Embryonic facial prominence (tissue), 1 donor: ENCODE results near the gene MYORG.
A peak's percentile ranks its signal among the peaks of the same experiment; 100 is the strongest.
"Not testable (repeated sequence)": the region's sequence is repeated elsewhere in the genome, so short reads cannot be mapped to it uniquely, and the experiment has no call there.

Source experiments
- DNase-seq: peaks from one replicate; pipeline ENCODE4 v3.0.0-alpha.2; 2016; ENCODE audit errors: extremely low spot score

Gene MYORG

DNA sequence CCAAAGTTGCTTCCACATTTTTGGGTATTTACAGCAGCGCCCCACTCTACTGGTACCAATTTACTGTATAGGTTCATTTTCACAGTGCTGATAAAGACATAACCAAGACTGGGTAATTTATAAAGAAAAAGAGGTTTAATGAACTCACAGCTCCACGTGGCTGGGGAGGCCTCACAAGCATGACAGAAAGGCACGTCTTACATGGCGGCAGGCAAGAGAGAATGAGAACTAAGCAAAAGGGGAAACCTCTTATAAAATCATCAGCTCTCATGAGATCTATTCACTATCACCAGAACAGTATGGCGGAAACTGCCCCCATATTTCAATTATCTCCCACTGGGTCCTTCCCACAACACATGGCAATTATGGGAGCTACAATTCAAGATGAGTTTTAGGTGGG, 7.9 kb downstream of the MYORG start:
- not testable (repeated sequence) for DNase-seq

DNA sequence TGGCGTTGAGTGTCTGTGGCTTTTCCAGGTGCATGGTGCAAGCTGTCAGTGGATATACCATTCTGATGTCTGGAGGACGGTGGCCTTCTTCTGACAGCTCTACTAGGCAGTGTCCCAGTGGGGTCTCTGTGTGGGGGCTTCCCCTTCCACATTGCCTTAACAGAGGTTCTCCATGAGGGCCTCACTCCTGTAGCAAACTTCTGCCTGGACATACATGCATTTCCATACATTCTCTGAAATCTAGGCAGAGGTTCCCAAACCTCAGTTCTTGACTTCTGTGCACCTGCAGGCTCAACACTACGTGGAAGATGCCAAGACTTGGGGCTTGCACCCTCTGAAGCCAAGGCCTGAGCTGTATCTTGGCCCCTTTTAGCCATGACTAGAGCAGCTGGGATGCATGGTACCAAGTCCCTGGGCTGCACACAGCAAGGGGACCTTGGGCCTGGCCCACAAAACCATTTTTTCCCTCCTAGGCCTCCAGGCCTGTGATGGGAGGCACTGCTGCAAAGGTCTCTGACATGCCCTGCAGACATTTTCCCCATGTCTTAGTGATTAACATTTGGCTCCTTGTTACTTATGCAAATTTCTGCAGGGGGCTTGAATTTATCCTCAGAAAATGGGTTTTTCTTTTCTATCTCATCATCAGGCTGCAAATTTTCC, 8.8 kb downstream of the MYORG start:
- not testable (repeated sequence) for DNase-seq

DNA sequence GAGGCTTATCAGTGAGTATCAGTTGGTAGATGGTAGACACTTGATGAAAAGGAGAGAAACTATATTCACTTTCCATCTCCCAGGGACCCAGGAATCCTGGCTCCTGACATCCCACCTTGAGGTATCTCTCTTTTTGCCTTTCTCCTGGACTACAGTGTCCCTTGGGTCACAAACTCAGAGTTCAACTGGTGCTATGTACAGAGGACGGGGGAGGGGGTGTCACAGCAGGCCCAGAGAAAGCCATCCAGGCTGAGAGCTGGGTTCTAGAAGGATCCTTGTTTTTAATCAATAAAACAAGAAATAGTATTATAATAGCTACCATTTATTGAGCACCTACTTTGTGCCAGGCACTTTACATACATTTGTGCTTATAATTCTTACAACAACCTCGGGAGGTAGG, 10.3 kb downstream of the MYORG start:
- no peak for DNase-seq

DNA sequence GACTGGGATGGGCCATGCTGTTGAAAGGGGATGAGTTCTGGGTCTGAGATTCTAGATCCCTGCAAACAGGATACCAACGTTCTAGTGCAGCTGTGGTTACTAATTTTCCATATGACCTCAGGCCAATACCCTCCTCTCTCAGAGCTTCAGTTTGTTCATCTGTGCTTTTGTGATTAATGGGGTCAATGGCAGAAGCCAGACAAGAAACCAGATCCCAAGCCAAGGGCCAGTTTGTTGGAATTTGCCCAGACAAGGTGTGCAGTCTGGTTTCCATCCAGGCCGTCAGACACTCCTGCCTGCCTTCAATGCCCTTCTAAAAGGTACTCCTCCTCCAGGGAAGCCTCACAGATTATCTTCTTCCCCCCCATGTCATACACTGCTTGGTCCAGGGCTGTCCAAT, 11.4 kb downstream of the MYORG start:
- DNase-seq = no peak

DNA sequence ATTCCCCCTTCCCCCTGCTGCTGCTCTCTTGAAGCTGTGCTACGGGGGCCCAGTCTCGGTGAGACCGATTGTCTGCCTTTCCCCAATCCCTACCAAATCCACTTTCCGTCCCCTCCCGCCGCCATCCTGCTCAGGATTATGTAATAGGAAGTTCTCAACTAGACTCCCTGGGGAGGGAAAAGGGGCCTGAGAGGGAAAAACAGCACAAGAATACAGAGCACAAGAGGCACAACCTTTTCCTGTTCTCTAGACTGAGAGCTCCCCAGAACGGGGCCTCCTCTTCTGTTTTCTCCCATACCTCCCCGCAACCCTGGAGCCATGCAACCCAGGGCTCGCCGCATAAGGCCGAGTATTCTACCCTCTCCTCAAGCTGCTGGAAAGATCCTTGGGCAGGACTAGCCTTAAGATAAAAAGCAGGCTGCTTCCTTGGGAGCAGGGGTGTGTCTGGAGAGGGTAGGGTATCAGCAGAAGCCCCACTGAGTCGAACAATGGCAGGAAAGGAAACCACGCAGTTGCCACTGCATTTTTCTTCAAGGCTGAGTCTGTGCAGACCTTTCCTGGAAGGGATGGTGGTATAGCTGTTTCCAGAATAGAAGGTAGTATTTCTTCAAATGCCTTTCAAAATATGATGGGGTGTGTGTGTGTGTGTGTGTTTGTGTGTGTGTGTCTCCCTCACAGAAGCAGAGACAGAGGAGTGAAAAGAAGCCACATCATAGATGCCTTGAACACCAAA, 12.9 kb downstream of the MYORG start:
- DNase-seq = peak; percentile 44

DNA sequence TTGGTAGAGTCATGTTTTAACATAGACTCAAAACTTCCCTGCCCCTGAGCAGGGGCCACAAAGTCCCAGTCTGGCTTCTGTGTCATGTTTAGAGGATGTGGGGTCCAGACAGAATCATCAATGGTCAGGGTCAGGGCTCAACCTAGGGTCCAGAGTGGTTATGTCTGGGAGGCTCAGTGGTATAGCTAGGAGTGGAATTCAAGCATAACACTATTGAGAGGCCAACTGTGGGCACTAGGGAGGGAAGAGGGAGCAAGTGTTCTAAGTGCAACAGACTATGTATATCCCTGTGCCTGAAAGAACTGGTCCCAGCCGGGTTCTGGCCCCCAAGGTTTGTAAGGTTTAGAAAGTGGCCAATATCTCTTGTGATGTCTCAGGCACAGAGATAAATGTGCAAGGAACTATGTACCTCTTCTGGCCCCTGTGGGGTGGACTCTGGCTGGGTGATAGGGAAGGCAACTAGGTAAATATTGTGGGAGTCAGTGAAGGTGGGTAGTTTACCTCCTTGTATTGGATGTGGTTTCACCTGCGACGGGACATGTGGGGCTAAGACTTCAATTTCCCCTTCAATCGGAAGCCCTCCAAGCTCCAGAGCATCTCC, 14.0 kb downstream of the MYORG start:
- DNase-seq = no peak

DNA sequence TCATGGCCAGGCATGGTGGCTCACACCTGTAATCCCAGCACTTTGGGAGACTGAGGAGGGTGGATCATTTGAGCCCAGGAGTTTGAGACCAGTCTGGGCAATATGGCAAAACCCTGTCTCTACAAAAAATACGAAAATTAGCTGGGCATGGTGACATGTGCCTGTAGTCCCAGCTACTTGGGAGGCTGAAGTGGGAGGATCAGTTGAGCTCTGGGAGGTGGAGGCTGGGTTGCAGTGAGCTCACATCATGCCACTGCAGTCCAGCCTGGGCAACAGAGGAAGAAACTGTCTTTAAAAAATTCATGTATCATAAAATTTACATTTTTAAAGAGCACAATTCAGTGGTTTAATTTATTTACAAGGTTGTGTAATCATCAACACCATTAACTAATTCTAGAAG, 23.7 kb downstream of the MYORG start:
- not testable (repeated sequence) for DNase-seq

DNA sequence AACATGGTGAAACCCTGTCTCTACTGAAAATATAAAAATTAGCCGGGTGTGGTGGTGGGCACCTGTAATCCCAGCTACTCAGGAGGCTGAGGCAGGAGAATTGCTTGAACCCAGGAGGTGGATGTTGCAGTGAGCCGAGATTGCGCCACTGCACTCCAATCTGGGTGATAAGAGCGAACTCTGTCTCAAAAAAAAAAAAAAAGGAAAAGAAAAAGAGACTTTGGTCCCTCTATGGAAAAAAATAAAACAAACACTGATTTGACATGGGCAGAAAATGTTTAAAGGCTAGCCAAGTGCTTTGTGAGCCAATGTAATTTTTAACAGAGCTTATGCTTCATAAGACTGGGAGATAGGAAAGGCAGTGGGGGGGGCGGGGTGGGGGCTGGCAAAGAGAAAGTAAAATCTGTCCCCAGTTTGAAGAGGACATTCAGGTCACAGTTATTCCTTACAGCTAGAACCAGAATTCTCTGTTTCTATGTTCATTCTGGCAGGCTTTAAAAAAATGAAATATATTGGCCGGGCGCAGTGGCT, 24.5 kb downstream of the MYORG start:
- not testable (repeated sequence) for DNase-seq

DNA sequence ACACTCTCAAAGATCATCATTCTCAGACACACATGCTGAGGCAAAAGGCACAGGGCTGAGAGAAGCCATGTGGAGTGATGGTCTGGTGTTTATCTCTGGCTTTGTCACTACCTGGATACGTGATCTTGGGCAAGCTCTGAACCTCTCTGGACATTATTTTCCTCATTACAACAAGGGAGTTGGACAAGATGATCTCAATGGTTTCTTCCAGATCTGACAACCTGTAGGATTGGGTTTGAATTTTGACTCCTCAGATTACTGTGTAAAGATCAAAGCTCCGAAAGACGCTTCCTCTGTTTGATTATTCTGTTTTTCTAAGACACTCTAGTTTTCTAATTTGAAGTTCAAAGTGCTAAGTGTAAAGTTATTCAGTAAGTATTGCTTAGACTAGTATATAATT, 27.4 kb downstream of the MYORG start:
- DNase-seq = no peak

DNA sequence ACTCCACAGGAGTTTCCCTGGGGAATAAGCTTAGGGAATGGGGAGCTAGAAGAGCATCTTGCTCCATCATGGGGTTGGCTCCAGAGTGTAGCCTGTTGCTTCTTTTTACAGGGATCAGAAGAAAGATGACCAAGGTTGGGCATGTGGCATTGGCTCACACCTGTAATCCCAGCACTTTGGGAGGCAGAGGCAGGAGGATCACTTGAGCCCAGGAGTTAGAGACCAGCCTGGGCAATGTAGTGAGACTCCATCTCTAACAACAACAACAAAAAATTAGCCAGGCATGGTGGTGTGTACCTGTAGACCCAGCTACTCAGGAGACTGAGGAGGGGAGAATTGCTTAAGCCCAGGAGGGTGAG, 28.9 kb downstream of the MYORG start:
- no peak for DNase-seq

DNA sequence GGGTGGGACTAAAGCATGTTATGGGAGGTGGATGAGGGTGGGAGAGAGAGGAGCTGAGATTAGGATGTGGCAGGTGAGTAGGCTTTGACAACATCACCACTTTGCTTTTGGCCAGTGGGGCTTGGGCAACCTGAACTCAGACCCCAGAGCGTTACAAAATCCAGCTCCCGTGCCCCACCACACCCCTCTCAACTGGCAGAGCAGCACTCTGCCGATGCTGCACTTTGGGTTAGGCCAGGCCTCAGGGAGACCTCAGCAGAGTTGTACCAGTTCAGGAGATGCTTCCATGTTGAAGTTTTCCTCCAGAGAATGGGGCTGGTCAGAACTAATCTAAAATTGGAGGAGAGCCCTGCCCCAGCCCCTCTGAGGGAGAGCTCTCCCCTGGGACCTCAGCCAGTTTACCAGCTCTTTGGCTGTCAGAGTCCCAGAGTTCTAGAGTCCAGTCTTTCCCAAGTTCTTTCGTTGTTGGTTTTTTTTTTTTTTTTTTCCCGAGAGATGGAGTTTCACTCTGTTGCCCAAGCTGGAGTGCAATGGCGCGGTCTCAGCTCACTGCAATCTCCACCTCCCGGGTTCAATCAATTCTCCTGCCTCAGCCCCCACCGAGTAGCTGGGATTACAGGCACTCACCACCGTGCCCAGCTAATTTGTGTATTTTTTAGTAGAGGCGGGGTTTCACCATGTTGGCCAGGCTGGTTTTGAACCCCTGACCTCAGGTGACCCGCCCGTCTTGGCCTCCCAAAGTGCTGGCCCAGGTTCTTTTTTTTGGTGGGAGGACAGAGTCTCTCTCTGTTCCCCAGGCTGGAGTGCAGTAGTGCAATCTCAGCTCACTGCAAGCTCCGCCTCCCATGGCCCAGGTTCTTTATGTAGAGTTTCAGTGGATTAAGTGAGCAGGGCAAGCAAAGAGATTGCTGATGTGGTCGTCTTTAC, 29.6 kb downstream of the MYORG start:
- DNase-seq = no peak

DNA sequence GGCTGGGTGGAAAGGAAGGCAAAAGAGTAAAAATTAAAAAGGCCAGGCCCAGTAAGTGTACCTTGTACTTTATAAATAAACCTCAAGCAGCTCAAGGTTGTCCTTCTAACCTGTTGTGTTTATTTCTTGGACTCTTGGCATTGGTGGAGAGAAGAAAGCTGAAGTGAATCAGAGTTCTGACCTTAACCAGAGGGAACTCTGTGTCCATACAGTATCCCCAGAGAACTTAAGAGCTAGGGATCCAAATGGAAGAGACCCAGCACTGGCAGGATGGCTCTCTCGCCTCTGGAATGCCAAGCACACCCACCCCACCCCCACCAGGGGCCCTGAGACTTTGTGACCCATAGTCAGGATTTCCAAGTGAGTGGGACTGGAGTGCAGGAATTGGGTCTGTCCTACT, 33.1 kb downstream of the MYORG start:
- no peak for DNase-seq

DNA sequence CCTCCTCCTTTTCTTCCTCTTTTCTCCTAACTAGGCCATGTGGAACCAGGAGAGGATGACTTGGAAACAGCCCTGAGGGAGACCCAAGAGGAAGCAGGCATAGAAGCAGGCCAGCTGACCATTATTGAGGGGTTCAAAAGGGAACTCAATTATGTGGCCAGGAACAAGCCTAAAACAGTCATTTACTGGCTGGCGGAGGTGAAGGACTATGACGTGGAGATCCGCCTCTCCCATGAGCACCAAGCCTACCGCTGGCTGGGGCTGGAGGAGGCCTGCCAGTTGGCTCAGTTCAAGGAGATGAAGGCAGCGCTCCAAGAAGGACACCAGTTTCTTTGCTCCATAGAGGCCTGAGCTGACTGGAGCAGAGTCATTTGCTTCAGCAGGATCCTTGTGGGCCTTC, 33.6 kb downstream of the MYORG start:
- no peak for DNase-seq

DNA sequence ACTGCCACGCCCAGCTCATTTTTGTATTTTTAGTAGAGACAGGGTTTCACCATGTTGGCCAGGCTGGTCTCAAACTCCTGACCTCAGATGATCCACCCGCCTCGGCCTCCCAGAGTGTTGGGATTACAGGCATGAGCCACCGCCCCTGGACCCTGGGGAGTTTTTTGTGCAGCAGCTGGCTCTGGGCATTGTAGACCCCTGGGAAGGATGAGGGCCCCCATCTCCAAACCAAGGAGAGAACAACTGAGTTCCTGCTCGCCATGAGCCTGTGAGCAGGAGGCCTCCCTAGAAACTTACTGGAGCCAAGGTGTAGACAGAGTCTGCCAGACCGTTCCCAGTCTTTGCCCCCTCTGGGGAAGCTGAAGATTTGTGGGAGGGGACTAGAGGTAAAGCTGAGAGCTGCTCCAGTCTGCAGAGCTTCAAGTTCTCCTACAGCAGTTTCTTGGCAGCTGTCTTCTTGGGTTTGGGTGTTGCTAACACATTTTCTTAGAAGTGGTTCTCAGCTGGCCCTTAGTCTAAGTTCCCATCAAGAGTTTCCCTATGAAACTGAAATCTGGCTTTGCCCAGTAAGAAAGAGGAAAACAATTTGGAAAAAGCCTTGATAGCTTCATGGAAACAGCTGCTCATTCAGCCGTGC, 34.9 kb downstream of the MYORG start:
- no peak for DNase-seq

DNA sequence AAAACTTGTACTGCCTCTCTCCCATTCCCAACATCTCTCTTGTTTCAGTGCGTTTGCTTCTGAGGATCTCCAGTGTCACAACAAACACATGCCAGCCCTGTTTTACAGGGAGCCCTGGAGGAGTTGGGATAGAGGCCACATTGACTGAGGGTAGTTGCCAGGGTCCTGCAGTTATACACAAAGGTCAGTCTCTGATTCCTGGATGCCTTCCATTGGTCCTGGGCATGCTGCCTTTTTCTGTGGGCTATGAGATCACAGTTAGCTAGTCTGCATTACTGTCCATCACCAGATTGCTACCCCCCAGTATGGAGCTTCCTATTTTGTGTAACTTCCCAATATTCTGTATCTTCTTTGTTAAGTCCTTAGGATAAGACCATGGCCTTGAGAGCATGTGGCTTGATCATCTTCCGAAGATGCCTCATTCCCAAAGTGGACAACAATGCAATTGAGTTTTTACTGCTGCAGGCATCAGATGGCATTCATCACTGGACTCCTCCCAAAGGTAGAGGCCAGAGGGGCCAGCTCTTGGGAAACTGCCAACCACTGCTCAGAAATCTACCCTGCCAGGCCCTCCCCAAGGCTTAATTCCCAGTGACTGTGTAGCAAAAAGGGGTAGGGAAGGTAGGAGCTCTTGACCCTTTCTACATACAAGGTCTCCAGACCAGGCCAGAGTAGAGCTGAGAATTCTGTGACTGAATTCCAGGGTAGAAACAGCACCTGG, 37.9 kb downstream of the MYORG start:
- DNase-seq = no peak

DNA sequence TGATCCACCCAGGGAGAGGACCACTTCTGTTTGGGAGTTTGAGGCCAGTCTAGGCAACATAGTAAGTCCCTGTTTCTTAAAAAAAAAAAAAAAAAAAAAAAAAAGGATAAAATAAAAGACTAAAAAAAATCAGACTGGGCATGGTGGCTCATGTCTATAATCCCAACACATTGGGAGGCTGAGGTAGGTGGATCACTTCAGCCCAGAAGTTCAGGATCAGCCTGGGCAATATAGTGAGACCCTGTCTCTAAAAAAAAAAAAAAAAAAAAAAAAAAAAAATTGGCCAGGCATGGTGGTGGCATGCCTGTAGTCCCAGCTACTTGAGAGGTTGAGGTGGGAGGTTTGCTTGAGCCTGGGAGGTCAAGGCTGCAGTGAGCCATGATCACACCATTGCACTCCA, 38.6 kb downstream of the MYORG start:
- DNase-seq = not testable (repeated sequence)

DNA sequence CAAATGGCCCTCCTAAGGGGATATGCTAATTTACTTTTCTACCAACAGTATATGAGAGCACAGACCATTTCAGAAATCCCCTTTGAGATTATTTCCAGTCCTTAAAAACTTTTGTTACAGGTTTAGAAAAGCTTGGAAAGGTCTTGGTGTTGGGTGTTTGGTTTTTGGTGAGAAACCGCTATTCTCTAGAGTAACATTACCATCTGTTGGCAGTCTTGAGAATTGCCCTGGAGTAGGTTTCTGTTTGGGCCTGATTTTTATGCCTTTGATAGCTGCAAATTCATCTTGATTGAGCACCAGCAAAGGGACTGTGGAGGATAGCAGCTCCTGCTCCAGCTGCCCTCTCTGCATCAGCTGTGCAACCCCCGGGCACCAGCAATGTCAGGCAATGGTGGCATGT, 39.3 kb downstream of the MYORG start:
- no peak for DNase-seq

DNA sequence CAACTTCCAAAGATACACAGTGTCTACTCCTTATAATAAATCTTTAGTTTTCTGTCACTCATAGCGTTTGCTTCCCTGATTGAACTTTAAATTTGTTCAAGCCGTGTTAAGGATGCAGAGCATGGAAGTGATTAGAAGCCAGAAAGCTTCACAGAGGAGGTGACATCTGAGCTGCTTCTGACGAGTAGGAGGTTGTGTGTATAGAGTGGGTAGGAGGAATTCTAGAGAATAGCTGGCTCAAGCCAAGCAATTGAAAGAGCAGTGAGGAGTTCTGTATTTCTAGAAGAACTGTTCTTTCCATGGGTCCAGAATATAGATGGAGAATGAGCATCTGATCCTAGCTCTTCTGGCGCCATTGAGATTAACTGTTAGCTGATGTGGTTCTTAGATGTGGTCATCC, 41.3 kb downstream of the MYORG start:
- no peak for DNase-seq

DNA sequence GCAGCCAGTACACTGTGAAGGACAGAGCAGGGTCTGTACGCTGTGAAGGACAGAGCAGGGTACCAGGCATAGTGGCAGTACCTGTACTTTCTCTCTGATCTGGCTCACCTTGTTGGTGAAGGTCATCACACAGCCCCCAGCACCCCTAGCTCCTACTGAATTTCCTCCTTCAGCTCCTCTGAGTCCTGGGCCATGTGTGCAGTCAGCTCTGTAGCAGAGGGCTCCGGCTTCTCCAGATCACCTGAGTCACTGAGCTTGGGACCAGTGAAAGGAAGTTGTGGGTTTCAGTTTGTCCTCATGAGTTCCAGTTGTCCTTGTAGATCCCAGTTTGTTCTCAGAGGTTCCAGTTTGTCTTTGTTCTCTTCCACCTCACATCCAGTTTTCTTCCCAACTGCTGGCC, 41.8 kb downstream of the MYORG start:
- DNase-seq = no peak

DNA sequence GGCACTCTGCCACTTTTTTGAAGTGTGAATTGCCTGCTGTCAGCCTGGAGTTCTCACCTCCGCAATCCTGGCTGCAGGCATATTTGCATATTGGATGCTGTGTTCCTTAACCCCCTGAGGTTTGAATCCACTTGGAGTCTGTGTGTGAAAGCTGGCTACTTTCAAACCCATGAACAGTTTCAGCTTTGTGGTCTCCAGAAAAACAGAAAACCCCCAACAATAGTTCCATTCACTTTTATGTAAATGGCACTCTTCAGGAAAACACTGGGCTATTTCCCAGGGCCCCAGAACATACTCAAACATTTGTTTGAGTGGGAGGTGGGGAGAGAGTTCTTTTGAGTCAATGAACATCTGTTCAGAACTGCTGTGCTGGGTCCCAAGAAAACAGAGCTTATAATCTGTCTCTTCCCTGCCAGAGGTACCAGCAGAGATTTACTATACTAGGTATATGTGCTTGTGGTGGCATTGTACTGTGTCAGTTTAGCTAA, 42.3 kb downstream of the MYORG start:
- no peak for DNase-seq

DNA sequence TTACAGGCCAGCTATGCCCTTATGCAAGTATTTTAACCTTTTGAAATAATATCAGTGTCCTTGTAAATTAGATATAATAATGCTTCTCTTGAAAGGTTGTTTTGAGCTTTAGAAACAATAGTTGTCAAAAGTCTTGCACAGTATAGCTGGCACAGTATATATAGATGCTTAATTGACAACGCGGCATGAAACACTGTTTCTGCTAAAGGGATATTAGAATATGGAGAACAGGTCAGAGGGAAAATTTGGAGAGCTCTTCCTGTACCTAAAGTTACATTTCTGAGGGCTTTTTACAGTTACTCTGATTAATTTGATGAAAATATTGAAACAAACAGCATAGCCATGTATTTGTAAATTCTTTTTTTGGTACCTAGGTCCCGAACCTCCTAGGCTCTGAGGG, 42.9 kb downstream of the MYORG start:
- DNase-seq = no peak
